CD4-positive, alpha-beta memory T cell (primary cell): ENCODE results near the gene KRTCAP2. TPM values are rescaled to one million over a fixed set of nuclear protein-coding genes. Genes with fewer than 3 reads are reported as not detected.
A peak's percentile ranks its signal among the peaks of the same experiment; 100 is the strongest.

Experiments
- CTCF ChIA-PET: fragments of 350-600 bp; sonication (Branson Sonifier 250); formaldehyde crosslinking; loops from one replicate; lab custom pipeline; 2021; ENCODE audit warnings: inconsistent platforms; ENCODE audit not compliant: partially characterized antibody; lab: Charles Lee
- POLR2A ChIA-PET: fragments of 350-600 bp; sonication (Branson Sonifier 250); formaldehyde crosslinking; loops from one replicate; lab custom pipeline; 2021; ENCODE audit not compliant: partially characterized antibody; lab: Charles Lee
- DNase-seq, 5 donors: peaks; one replicate each; pipeline versions ENCODE4 v3.0.0 to v3.0.0-alpha.2; 2020 to 2022; ENCODE audit warnings: mixed read lengths in 1 of 5
- H3K27ac ChIP-seq: one replicate; pipeline ENCODE4 v1.7.0; 2013; ENCODE audit warnings: low read depth, low read length
- H3K27me3 ChIP-seq: 2 replicates; pipeline ENCODE4 v1.7.0; 2013; ENCODE audit warnings: mild to moderate bottlenecking, low read length, moderate library complexity; ENCODE audit not compliant: insufficient read depth
- H3K36me3 ChIP-seq: 2 replicates; pipeline ENCODE4 v1.7.0; 2013; ENCODE audit warnings: mild to moderate bottlenecking, low read length, moderate library complexity; ENCODE audit not compliant: insufficient read depth
- H3K4me1 ChIP-seq: 2 replicates; pipeline ENCODE4 v1.7.0; 2013; ENCODE audit warnings: mild to moderate bottlenecking, low read length, moderate library complexity; ENCODE audit not compliant: insufficient read depth
- H3K4me3 ChIP-seq, 2 donors: one replicate each; pipeline ENCODE4 v1.7.0; 2013; ENCODE audit warnings: low read length in 2 of 2, mild to moderate bottlenecking in 1 of 2
- H3K9me3 ChIP-seq, 2 donors: one replicate each; pipeline ENCODE4 v1.7.0; 2013; ENCODE audit warnings: low read length in 2 of 2, control low read depth in 1 of 2; ENCODE audit not compliant: control insufficient read depth in 1 of 2
- H3K27ac Mint-ChIP-seq, 7 donors: one replicate each; pipeline ENCODE4 v1.8.0; 2020 to 2021; ENCODE audit warnings: mixed read lengths in 7 of 7, mild to moderate bottlenecking in 6 of 7, inconsistent platforms in 3 of 7, moderate library complexity in 3 of 7
- H3K27me3 Mint-ChIP-seq, 2 donors: one replicate each; pipeline ENCODE4 v1.8.0; 2020 to 2021; ENCODE audit warnings: mixed read lengths in 2 of 2
- H3K36me3 Mint-ChIP-seq, 2 donors: one replicate each; pipeline ENCODE4 v1.8.0; 2020 to 2021; ENCODE audit warnings: mixed read lengths in 2 of 2, inconsistent platforms in 1 of 2, mild to moderate bottlenecking in 1 of 2
- H3K4me1 Mint-ChIP-seq, 4 donors: one replicate each; pipeline ENCODE4 v1.8.0; 2020 to 2021; ENCODE audit warnings: mixed read lengths in 4 of 4, mild to moderate bottlenecking in 1 of 4
- H3K4me3 Mint-ChIP-seq, 8 donors: one replicate each; pipeline ENCODE4 v1.8.0; 2020 to 2021; ENCODE audit warnings: mixed read lengths in 8 of 8, mild to moderate bottlenecking in 7 of 8, moderate library complexity in 6 of 8, inconsistent platforms in 3 of 8
- H3K9me3 Mint-ChIP-seq, 8 donors: one replicate each; pipeline ENCODE4 v1.8.0; 2020 to 2021; ENCODE audit warnings: mixed read lengths in 8 of 8, mild to moderate bottlenecking in 5 of 8, inconsistent platforms in 3 of 8, moderate library complexity in 1 of 8
- intact Hi-C: fragments of 100-400 bp; cut with micrococcal nuclease; formaldehyde crosslinking; loops from one replicate; pipeline ENCODE4 v1.15.1; 2023
- polyA plus RNA-seq, 2 donors: library from polyadenylated mRNA; unstranded; fragments of 300-500 nt; fragmentation: Illumina TruSeq; gene quantifications; one replicate each; pipeline ENCODE4 v1.2.3, GENCODE V29; 2021
- total RNA-seq, 2 experiments: library from RNA; stranded (reverse); gene quantifications; one replicate each; pipeline ENCODE4 v1.2.3, GENCODE V29; 2021

The KRTCAP2 gene
- total and polyA plus RNA-seq, 4 experiments from 2014 or later, result 173 to 488 (median 325) TPM

- H3K27ac Mint-ChIP-seq, result peak overlapping the region in 1 of 7 donors; percentile 78
Observed at GRCh38 chr1:155199792-155200191, 26.7 kb upstream of the KRTCAP2 start.

DNA sequence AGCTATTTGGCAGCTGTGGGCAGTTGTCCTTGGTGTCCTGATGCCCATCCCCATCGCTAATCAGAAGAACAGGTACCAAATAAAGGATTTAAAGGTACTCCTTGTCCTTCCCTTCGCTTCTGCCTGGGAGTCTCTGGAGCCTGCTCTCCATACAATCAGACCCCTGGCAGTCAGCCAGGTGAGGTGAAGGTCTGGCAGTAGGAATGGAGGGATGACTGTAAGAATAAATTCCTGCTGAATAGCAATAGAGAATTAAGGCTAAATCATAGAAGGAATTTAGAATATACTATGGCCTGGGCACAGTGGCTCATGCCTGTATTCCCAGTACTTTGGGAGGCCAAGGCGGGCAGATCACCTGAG lies 25.4 kb upstream of the KRTCAP2 start:
- H3K4me1 ChIP-seq, result peaks cover 11% of the 10 kb centered on the region
- Mint-ChIP-seq H3K27ac (peak overlapping the region in 1 of 7 donors; percentile 23), H3K27me3 (no peaks in the 10 kb centered on the region), H3K36me3 (peaks cover 3 to 4% of the 10 kb centered on the region in 2 donors), H3K4me1 (peaks cover 11 to 25% (median 13%) of the 10 kb centered on the region in 4 donors), H3K9me3 (peaks cover 0 to 1% (median 0%) of the 10 kb centered on the region in 8 donors), H3K4me3 (no peak overlapping the region)
- peak in 1 of 5 donors; percentile 20 for DNase-seq
- intact Hi-C loops, result no loop called here
- H3K27me3 ChIP-seq, result no peaks in the 10 kb centered on the region
- H3K4me3 ChIP-seq, result no peak overlapping the region
- POLR2A ChIA-PET, result interaction anchor here (0.6 kb wide), 1 partner anchor 52 kb away, joined by 3 read pairs; no protein-coding TSS in a partner anchor
- no peak overlapping the region for H3K27ac ChIP-seq
- no peaks in the 10 kb centered on the region for H3K36me3 ChIP-seq
- H3K9me3 ChIP-seq, result no peaks in the 10 kb centered on the region
- CTCF ChIA-PET, result no interaction called here

More at GRCh38 chr1:155199792-155200191, 26.7 kb upstream of the KRTCAP2 start:
- no peak overlapping the region for H3K27ac ChIP-seq
- peak in 1 of 5 donors; percentile 5 for DNase-seq
- no peaks in the 10 kb centered on the region for H3K9me3 ChIP-seq
- no peaks in the 10 kb centered on the region for H3K27me3 Mint-ChIP-seq
- peaks cover 1 to 4% of the 10 kb centered on the region in 2 donors for H3K36me3 Mint-ChIP-seq
- ChIA-PET POLR2A (interaction anchor here (0.6 kb wide), 1 partner anchor 25 kb away, joined by 3 read pairs; no protein-coding TSS in a partner anchor), CTCF (no interaction called here)
- intact Hi-C loops, result no loop called here
- no peaks in the 10 kb centered on the region for H3K36me3 ChIP-seq
- H3K9me3 Mint-ChIP-seq, result peaks cover 0 to 1% (median 0%) of the 10 kb centered on the region in 8 donors
- no peak overlapping the region for H3K4me3 ChIP-seq
- H3K27me3 ChIP-seq, result no peaks in the 10 kb centered on the region
- peak overlapping the region in 1 of 8 donors; percentile 38 for H3K4me3 Mint-ChIP-seq
- H3K4me1 ChIP-seq, result no peaks in the 10 kb centered on the region
- H3K4me1 Mint-ChIP-seq, result peaks cover under 1 to 12% (median 3%) of the 10 kb centered on the region in 4 donors

GRCh38 chr1:155197901-155198546 lies 24.9 kb upstream of the KRTCAP2 start:
- Mint-ChIP-seq H3K36me3 (peaks cover 3 to 4% of the 10 kb centered on the region in 2 donors), H3K4me3 (no peak overlapping the region), H3K9me3 (peaks cover 0 to 1% (median 0%) of the 10 kb centered on the region in 8 donors), H3K4me1 (peaks cover 14 to 29% (median 16%) of the 10 kb centered on the region in 4 donors), H3K27me3 (no peaks in the 10 kb centered on the region), H3K27ac (peak overlapping the region in 2 of 7 donors; percentile 3 to 63)
- Histone ChIP-seq H3K27ac (no peak overlapping the region), H3K4me1 (peaks cover 16% of the 10 kb centered on the region), H3K36me3 (no peaks in the 10 kb centered on the region), H3K9me3 (no peaks in the 10 kb centered on the region), H3K27me3 (no peaks in the 10 kb centered on the region), H3K4me3 (no peak overlapping the region)
- CTCF ChIA-PET, result interaction anchor here (1.2 kb wide), 1 partner anchor 9 kb away, joined by 4 read pairs; the partner anchor contains the start of gene THBS3
- DNase-seq, result peak in 1 of 5 donors; percentile 24
- POLR2A ChIA-PET, result interaction anchor here (0.6 kb wide), 1 partner anchor 51 kb away, joined by 3 read pairs; no protein-coding TSS in a partner anchor
- intact Hi-C loops, result no loop called here

DNA sequence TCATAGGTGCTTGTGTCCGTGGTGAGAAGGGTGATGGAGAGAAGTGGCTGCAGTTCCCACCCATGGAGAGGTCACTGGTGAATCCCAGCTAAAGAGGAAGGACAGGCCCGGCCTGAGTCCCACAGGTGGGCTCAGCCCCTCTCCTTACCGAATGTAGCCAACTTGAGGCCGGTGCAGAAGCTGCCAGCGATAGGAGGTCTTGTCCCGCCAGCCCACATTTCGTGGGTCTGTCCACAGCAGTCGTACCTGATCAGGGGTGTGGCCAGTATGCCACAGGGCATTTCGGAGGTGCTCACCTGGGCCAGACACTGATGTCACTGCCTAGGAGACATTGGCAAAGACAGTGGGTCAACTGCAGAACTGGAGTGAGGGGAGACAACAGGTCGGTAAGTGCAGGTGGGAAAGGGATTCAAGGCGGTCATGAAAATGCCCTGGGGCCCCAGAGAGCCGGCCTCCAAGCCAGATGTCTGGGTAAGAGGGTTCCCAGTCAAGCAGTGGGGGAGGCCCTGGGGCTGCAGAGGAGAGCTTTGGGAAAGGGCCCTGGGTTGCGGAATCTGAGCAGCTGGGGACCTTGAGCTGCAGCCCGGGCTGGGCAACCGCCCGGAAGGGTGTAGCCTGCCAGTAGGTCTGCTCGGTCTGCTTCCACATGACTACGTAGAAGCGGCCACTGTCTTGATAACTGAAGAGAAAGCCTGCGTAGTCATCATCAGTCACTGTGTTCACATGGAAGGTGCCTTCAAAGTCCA lies 24.0 kb upstream of the KRTCAP2 start:
- Histone ChIP-seq H3K27ac (no peak overlapping the region), H3K4me1 (peaks cover 25% of the 10 kb centered on the region), H3K9me3 (no peaks in the 10 kb centered on the region), H3K27me3 (no peaks in the 10 kb centered on the region), H3K4me3 (no peak overlapping the region), H3K36me3 (no peaks in the 10 kb centered on the region)
- Mint-ChIP-seq H3K27me3 (no peaks in the 10 kb centered on the region), H3K9me3 (peaks cover 0 to 3% (median 0%) of the 10 kb centered on the region in 8 donors), H3K4me3 (peak overlapping the region in 1 of 8 donors; percentile 35), H3K27ac (peak overlapping the region in 6 of 7 donors; percentile 47 to 90 (median 75)), H3K4me1 (peaks cover 19 to 36% (median 21%) of the 10 kb centered on the region in 4 donors), H3K36me3 (peaks cover 3 to 4% of the 10 kb centered on the region in 2 donors)
- POLR2A ChIA-PET, result no interaction called here
- peak in 1 of 5 donors; percentile 37 for DNase-seq
- intact Hi-C loops, result no loop called here
- CTCF ChIA-PET, result interaction anchor here (1.0 to 1.5 kb wide), 4 partner anchors 10 to 127 kb away, joined by 3 to 6 read pairs (median 4); partner anchors contain the start of genes KRTCAP2 and THBS3

GRCh38 chr1:155196103-155196892 lies 23.2 kb upstream of the KRTCAP2 start:
- no peaks in the 10 kb centered on the region for H3K27me3 Mint-ChIP-seq
- H3K36me3 Mint-ChIP-seq, result peaks cover 3 to 4% of the 10 kb centered on the region in 2 donors
- POLR2A ChIA-PET, result interaction anchor here (1.2 kb wide), 1 partner anchor 19 kb away, joined by 3 read pairs; no protein-coding TSS in a partner anchor
- no peaks in the 10 kb centered on the region for H3K27me3 ChIP-seq
- H3K4me3 Mint-ChIP-seq, result peak overlapping the region in 6 of 8 donors; percentile 15 to 39 (median 26)
- peaks cover 0 to 3% (median 0%) of the 10 kb centered on the region in 8 donors for H3K9me3 Mint-ChIP-seq
- peak in 1 of 5 donors; percentile 28 for DNase-seq
- no peaks in the 10 kb centered on the region for H3K9me3 ChIP-seq
- H3K4me3 ChIP-seq, result no peak overlapping the region
- intact Hi-C loops, result no loop called here
- CTCF ChIA-PET, result interaction anchor here (1.0 to 1.5 kb wide), 3 partner anchors 11 to 128 kb away, joined by 3 to 6 read pairs (median 5); partner anchors contain the start of gene KRTCAP2
- H3K27ac ChIP-seq, result no peak overlapping the region
- H3K36me3 ChIP-seq, result no peaks in the 10 kb centered on the region
- H3K27ac Mint-ChIP-seq, result peak overlapping the region; percentile 63 to 95 (median 92)
- peaks cover 19 to 38% (median 24%) of the 10 kb centered on the region in 4 donors for H3K4me1 Mint-ChIP-seq
- peaks cover 27% of the 10 kb centered on the region for H3K4me1 ChIP-seq

DNA sequence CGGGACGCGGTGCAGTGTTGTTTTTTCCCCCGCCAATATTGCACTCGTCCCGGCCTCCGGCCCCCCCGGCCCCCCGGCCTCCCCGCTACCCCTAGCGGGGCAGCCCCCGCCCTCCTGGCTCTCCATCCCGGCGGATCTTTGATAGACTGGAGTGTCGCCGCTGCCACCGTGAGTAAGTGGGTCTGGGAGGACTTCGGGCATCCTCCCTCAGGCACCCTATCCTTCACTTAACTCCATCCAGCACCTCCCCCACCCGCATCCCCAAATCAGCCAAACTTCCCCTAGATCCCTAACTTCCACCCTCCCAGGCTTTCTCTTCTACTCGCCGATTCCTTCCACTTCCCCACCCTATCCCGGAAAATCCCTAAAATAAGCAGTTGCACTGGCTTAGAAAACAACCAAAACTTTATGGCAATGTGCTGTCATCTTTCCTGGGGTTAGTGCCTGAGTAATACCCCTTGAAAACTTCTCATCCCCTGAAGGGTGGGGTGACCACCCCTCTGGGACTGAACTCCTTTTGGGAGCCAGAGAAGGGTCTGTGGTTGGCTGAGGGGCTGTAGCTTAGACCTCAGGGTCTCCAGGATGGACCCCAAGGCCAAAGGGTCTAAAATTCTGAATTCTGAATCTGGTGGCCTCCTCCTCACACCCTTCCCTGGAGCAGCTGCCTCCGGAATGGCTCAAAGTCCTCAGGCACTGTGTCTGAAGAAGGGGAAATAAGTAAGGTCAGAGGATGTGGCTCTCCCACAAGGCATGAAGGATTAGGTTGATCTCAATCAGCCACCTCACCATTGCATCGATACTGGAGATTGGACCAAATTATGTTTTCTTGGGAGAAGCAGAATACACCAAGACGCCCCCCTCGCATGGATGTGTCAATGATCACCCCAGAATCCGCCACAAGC lies 22.3 kb upstream of the KRTCAP2 start:
- H3K27ac ChIP-seq, result peak overlapping the region; percentile 67
- peaks cover 0 to 3% (median 0%) of the 10 kb centered on the region in 8 donors for H3K9me3 Mint-ChIP-seq
- H3K4me3 ChIP-seq, result no peak overlapping the region
- H3K36me3 Mint-ChIP-seq, result peaks cover 3 to 4% of the 10 kb centered on the region in 2 donors
- CTCF ChIA-PET, result interaction anchor here (1.4 to 3.8 kb wide), 7 partner anchors 11 to 52 kb away, joined by 3 to 145 read pairs (median 14); partner anchors contain the start of genes KRTCAP2, MTX1, THBS3 and TRIM46
- H3K4me1 Mint-ChIP-seq, result peaks cover 19 to 38% (median 24%) of the 10 kb centered on the region in 4 donors
- no peaks in the 10 kb centered on the region for H3K9me3 ChIP-seq
- DNase-seq, result peak in 1 of 5 donors; percentile 24
- POLR2A ChIA-PET, result interaction anchor here (0.7 to 3.8 kb wide), 13 partner anchors 10 to 587 kb away, joined by 3 to 58 read pairs (median 8); partner anchors contain the start of genes KRTCAP2, MTX1, SCAMP3 and THBS3
- peak overlapping the region; percentile 90 to 95 (median 92) for H3K27ac Mint-ChIP-seq
- H3K4me1 ChIP-seq, result peaks cover 27% of the 10 kb centered on the region
- peak overlapping the region; percentile 29 to 86 (median 74) for H3K4me3 Mint-ChIP-seq
- no peaks in the 10 kb centered on the region for H3K27me3 Mint-ChIP-seq
- intact Hi-C loops, result no loop called here
- no peaks in the 10 kb centered on the region for H3K36me3 ChIP-seq
- H3K27me3 ChIP-seq, result no peaks in the 10 kb centered on the region
